HepG2 (cell line): Measurements from ENCODE around the gene EIF4G1. TPM values are rescaled to one million over a fixed set of nuclear protein-coding genes. Genes with fewer than 3 reads are reported as not detected.

ENCODE experiments used
- ARID2 ChIP-seq: sonication (generic); formaldehyde crosslinking; IDR thresholded peaks from 2 replicates; pipeline ENCODE4 v1.8.1; 2022; ENCODE audit warnings: mild to moderate bottlenecking, missing genetic modification reagents, borderline replicate concordance
- CCAR2 ChIP-seq: fragments of 200-400 bp; formaldehyde crosslinking; optimal IDR thresholded peaks from 2 replicates; pipeline ENCODE3; 2018; ENCODE audit warnings: low read depth, mild to moderate bottlenecking, low read length, moderate library complexity
- CREM ChIP-seq, 2 experiments: sonication (generic) in 1 of 2; formaldehyde crosslinking in 1 of 2; IDR thresholded peaks; 2 replicates each; pipeline versions ENCODE4 v1.4.0 to v1.6.1; 2016 to 2020; ENCODE audit warnings: antibody characterized with exemption in 1 of 2, mild to moderate bottlenecking in 1 of 2, missing genetic modification reagents in 1 of 2
- EEA1 ChIP-seq: sonication (generic); formaldehyde crosslinking; IDR thresholded peaks from 2 replicates; pipeline ENCODE4 v1.5.1; 2020; ENCODE audit warnings: mild to moderate bottlenecking, missing genetic modification reagents, borderline replicate concordance
- HES4 ChIP-seq: sonication (generic); formaldehyde crosslinking; IDR thresholded peaks from 2 replicates; pipeline ENCODE4 v1.9.0; 2021; ENCODE audit warnings: mild to moderate bottlenecking, missing genetic modification reagents, borderline replicate concordance
- HMGXB3 ChIP-seq: sonication (generic); formaldehyde crosslinking; IDR thresholded peaks from 2 replicates; pipeline ENCODE4 v1.4.0; 2020; ENCODE audit warnings: missing genetic modification reagents, borderline replicate concordance
- IRF9 ChIP-seq: sonication (generic); formaldehyde crosslinking; IDR thresholded peaks from 2 replicates; pipeline ENCODE4 v1.8.0; 2022; ENCODE audit warnings: missing genetic modification reagents, mild to moderate bottlenecking, borderline replicate concordance
- POLR2AphosphoS5 ChIP-seq: IDR thresholded peaks from 2 replicates; pipeline ENCODE4 v1.6.1; 2012; ENCODE audit warnings: low read depth, low read length
- SIN3A ChIP-seq: IDR thresholded peaks from 2 replicates; pipeline ENCODE4 v1.6.1; 2011; ENCODE audit warnings: low read depth, mild to moderate bottlenecking, control low read depth, low read length, borderline replicate concordance
- SNAI1 ChIP-seq: sonication (generic); formaldehyde crosslinking; IDR thresholded peaks from 2 replicates; pipeline ENCODE4 v1.5.0; 2020; ENCODE audit warnings: mild to moderate bottlenecking, missing genetic modification reagents, borderline replicate concordance
- SP5 ChIP-seq: IDR thresholded peaks from 2 replicates; pipeline ENCODE4 v1.6.1; 2016; ENCODE audit warnings: low read depth, borderline replicate concordance
- ZBTB49 ChIP-seq: sonication (generic); formaldehyde crosslinking; IDR thresholded peaks from 2 replicates; pipeline ENCODE4 v1.4.0; 2020; ENCODE audit warnings: missing genetic modification reagents, borderline replicate concordance
- ZFYVE20 ChIP-seq: sonication (generic); formaldehyde crosslinking; IDR thresholded peaks from 2 replicates; pipeline ENCODE4 v1.8.0; 2023; ENCODE audit warnings: low read depth, mild to moderate bottlenecking, moderate library complexity, missing genetic modification reagents, borderline replicate concordance
- ZHX1 ChIP-seq: sonication (generic); formaldehyde crosslinking; IDR thresholded peaks from 2 replicates; pipeline ENCODE4 v1.8.1; 2022; ENCODE audit warnings: low read depth, mild to moderate bottlenecking, missing genetic modification reagents
- ZNF446 ChIP-seq: sonication (generic); formaldehyde crosslinking; IDR thresholded peaks from 2 replicates; pipeline ENCODE4 v1.5.0; 2020; ENCODE audit warnings: mild to moderate bottlenecking, missing genetic modification reagents
- ZNF616 ChIP-seq: sonication (generic); formaldehyde crosslinking; IDR thresholded peaks from 2 replicates; pipeline ENCODE4 v1.5.0; 2020; ENCODE audit warnings: low read depth, mild to moderate bottlenecking, missing genetic modification reagents
- polyA plus RNA-seq, 8 experiments: library from polyadenylated mRNA; depleted of rRNA in 3 of 8; stranded (reverse) in 7 of 8; unstranded in 1 of 8; fragments of >200 nt; fragmentation: Illumina TruSeq in 4 of 8; extraction: Trizol in 4 of 8; gene quantifications; 2 replicates each; pipeline versions ENCODE4 v1.2.1 to v1.2.3, GENCODE V29; 2011 to 2016; ENCODE audit warnings: low read depth in 4 of 8, missing spikeins in 1 of 8, mixed read lengths in 1 of 8; ENCODE audit not compliant: insufficient read depth in 1 of 8
- total RNA-seq, 5 experiments: library from RNA; depleted of rRNA; stranded (reverse); fragments of >200 nt; fragmentation: Illumina TruSeq; extraction: Trizol; gene quantifications; 2 replicates each; pipeline ENCODE4 v1.2.3, GENCODE V29; 2016; ENCODE audit warnings: low read depth in 1 of 5

Gene EIF4G1
- total and polyA plus RNA-seq, 2 of the 13 experiments (the other 11 are each of a cell fraction or from before 2014, with no cell fraction given) = 208 to 213 TPM

- no peak for TF ChIP-seq ZHX1 (CRISPR knock-in tag)
- TF ChIP-seq ZNF616 (CRISPR knock-in tag) = peak; percentile 21; the same call in 1 of the 2 replicates
- TF ChIP-seq ZBTB49 (CRISPR knock-in tag) = no peak
- peak; percentile 23; the same call in 1 of the 2 replicates for TF ChIP-seq HMGXB3
- TF ChIP-seq SP5 (CRISPR knock-in tag) = peak; percentile 72; the same call in 1 of the 2 replicates
- TF ChIP-seq ARID2 (CRISPR knock-in tag) = no peak
- TF ChIP-seq POLR2AphosphoS5 = peak; percentile 96
- no peak for TF ChIP-seq CCAR2
- peak; percentile 77 for TF ChIP-seq CREM (IDR thresholded peaks at IDR 0.05)
- no peak for TF ChIP-seq CREM (CRISPR knock-in tag; IDR thresholded peaks at IDR 0.05)
- no peak for TF ChIP-seq EEA1 (CRISPR knock-in tag)
- peak; percentile 48; the same call in 1 of the 2 replicates for TF ChIP-seq IRF9 (CRISPR knock-in tag)
- TF ChIP-seq SIN3A = peak; percentile 62; the same call in 1 of the 2 replicates
- TF ChIP-seq ZFYVE20 (CRISPR knock-in tag) = no peak
- no peak for TF ChIP-seq SNAI1 (CRISPR knock-in tag)
- TF ChIP-seq HES4 (CRISPR knock-in tag) = 0 out of 2 replicates have a peak, but pooled peaks have one; percentile 32
- peak; percentile 42; the same call in 1 of the 2 replicates for TF ChIP-seq ZNF446 (CRISPR knock-in tag)
Measured at GRCh38 chr3:184298759-184299487, 15.5 kb upstream of the EIF4G1 start, which contains the start of gene PSMD2 (continued).
